Mucosa of rectum (tissue), 2 donors: ENCODE data around the gene DCAF5.

Source experiments
- H3K27ac ChIP-seq, 2 donors: one replicate each; pipeline ENCODE4 v1.7.0; 2013; ENCODE audit warnings: inconsistent platforms in 2 of 2, low read depth in 2 of 2, low read length in 2 of 2
- H3K27me3 ChIP-seq, 2 donors: one replicate each; pipeline ENCODE4 v1.7.0; 2013; ENCODE audit warnings: low read length in 2 of 2; ENCODE audit not compliant: control insufficient read depth in 2 of 2, insufficient read depth in 2 of 2
- H3K36me3 ChIP-seq, 2 donors: one replicate each; pipeline ENCODE4 v1.7.0; 2013; ENCODE audit warnings: low read length in 2 of 2; ENCODE audit not compliant: control insufficient read depth in 2 of 2, insufficient read depth in 2 of 2
- H3K4me1 ChIP-seq, 2 donors: one replicate each; pipeline ENCODE4 v1.7.0; 2013; ENCODE audit warnings: low read length in 2 of 2, mild to moderate bottlenecking in 1 of 2; ENCODE audit not compliant: control insufficient read depth in 2 of 2, insufficient read depth in 2 of 2
- H3K4me3 ChIP-seq, 2 donors: one replicate each; pipeline ENCODE4 v1.7.0; 2013; ENCODE audit warnings: low read length in 2 of 2
- H3K9ac ChIP-seq, 2 donors: one replicate each; pipeline ENCODE4 v1.7.0; 2013; ENCODE audit warnings: low read length in 2 of 2, low read depth in 1 of 2, mild to moderate bottlenecking in 1 of 2
- H3K9me3 ChIP-seq, 2 donors: one replicate each; pipeline ENCODE4 v1.7.0; 2013; ENCODE audit warnings: low read length in 2 of 2; ENCODE audit not compliant: control insufficient read depth in 2 of 2
- donor health status: healthy.
- donor health status: Normal muscosa, but diverticular disease.

The DCAF5 gene

GRCh38 chr14:69013943-69014782 lies 138.8 kb downstream of the DCAF5 start:
- no peaks in the 10 kb centered on the region for H3K36me3 ChIP-seq
- peaks cover 6 to 14% of the 10 kb centered on the region in 2 donors for H3K4me1 ChIP-seq
- no peak overlapping the region for H3K9ac ChIP-seq
- no peaks in the 10 kb centered on the region for H3K27me3 ChIP-seq
- H3K4me3 ChIP-seq = no peak overlapping the region
- H3K27ac ChIP-seq = peak overlapping the region; percentile 16 to 52
- no peaks in the 10 kb centered on the region for H3K9me3 ChIP-seq

GRCh38 chr14:69012256-69012953 lies 140.5 kb downstream of the DCAF5 start:
- Histone ChIP-seq H3K36me3 (no peaks in the 10 kb centered on the region), H3K4me3 (no peak overlapping the region), H3K9me3 (no peaks in the 10 kb centered on the region), H3K27ac (no peak overlapping the region), H3K9ac (no peak overlapping the region), H3K4me1 (peaks cover 6 to 14% of the 10 kb centered on the region in 2 donors), H3K27me3 (no peaks in the 10 kb centered on the region)

- Histone ChIP-seq H3K4me1 (peaks cover 6 to 14% of the 10 kb centered on the region in 2 donors), H3K9me3 (no peaks in the 10 kb centered on the region), H3K27me3 (no peaks in the 10 kb centered on the region), H3K4me3 (no peak overlapping the region), H3K36me3 (no peaks in the 10 kb centered on the region), H3K9ac (no peak overlapping the region), H3K27ac (no peak overlapping the region)
These were observed 142.3 kb downstream of the DCAF5 start for GRCh38 chr14:69010648-69011047.

DNA sequence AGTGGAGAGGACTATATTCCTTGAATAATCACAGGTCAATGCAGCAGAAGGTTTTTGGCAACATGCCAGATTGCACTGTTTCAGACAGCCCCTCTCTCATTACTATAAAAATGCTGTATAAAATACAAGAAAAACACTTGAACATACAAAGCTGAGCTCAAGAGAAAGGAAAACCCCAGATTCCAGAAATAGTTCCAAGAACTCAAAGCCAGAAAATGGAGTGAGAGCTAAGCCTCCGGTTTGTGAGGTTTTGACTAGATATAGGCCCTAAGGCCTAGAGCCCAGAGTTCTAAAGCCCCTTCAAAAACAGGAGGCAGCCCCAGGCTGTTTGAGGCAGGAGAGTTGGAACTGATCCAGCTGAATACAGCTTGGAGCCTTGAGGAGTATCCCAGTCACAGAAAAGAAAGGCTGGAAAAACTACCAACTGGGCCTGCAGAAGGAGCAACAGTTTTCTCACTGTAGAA lies 144.5 kb downstream of the DCAF5 start:
- Histone ChIP-seq H3K9ac (no peak overlapping the region), H3K36me3 (no peaks in the 10 kb centered on the region), H3K4me1 (peaks cover 0 to 2% of the 10 kb centered on the region in 2 donors), H3K27me3 (no peaks in the 10 kb centered on the region), H3K27ac (peak overlapping the region in 1 of 2 donors; percentile 24), H3K4me3 (no peak overlapping the region), H3K9me3 (no peaks in the 10 kb centered on the region)

DNA sequence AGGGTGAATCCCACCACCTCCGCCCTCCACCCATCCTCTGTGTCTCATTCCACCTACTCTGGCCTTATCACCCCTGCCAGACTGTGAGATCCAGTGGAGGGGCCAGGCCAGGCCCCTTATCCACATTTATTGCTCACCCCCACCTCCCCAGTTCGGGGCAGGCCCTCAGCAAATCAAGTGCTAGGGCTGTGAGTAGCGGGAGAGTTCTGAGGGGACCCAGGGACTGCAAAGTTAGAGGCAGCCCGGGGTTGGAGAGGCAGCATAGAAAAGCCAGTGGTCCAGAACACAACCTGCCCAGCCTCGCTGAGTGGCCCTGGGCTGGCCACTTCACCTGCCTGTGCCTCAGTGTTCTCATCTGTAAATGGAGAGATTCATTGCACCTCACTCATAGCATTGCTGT lies 146.6 kb downstream of the DCAF5 start:
- Histone ChIP-seq H3K4me3 (no peak overlapping the region), H3K9me3 (no peaks in the 10 kb centered on the region), H3K27ac (no peak overlapping the region), H3K36me3 (no peaks in the 10 kb centered on the region), H3K9ac (no peak overlapping the region), H3K4me1 (peaks cover 0 to 2% of the 10 kb centered on the region in 2 donors), H3K27me3 (no peaks in the 10 kb centered on the region)

GRCh38 chr14:69005432-69006148 lies 147.3 kb downstream of the DCAF5 start:
- Histone ChIP-seq H3K27ac (no peak overlapping the region), H3K4me1 (peaks cover 0 to 2% of the 10 kb centered on the region in 2 donors), H3K9me3 (no peaks in the 10 kb centered on the region), H3K36me3 (no peaks in the 10 kb centered on the region), H3K4me3 (no peak overlapping the region), H3K9ac (no peak overlapping the region), H3K27me3 (no peaks in the 10 kb centered on the region)

GRCh38 chr14:69004731-69005431 lies 148.0 kb downstream of the DCAF5 start:
- Histone ChIP-seq H3K4me3 (no peak overlapping the region), H3K9ac (no peak overlapping the region)

DNA sequence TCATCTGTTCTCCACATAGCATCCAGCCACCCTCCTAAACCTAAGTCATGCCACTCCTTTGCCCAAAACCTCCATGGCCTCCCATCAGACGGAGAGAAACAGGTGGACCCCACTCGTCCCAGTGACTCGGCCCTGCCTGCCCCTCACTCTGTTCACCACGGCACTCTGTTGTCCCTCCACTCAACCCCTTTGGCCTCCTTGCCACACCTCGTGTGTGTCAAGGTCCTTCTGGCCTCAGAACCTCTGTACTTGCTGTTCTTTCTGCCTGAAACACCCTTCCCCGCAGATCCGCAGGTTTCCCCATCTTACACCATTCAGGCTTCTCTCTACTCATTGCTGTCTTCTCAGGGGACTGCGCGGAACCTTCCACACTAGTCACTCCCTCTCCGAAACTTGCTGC lies 149.3 kb downstream of the DCAF5 start:
- Histone ChIP-seq H3K4me3 (no peak overlapping the region), H3K9ac (no peak overlapping the region), H3K36me3 (no peaks in the 10 kb centered on the region), H3K4me1 (no peaks in the 10 kb centered on the region), H3K27me3 (no peaks in the 10 kb centered on the region), H3K9me3 (no peaks in the 10 kb centered on the region), H3K27ac (no peak overlapping the region)

More at GRCh38 chr14:69004731-69005431, 148.0 kb downstream of the DCAF5 start:
- H3K9me3 ChIP-seq = no peaks in the 10 kb centered on the region
- no peaks in the 10 kb centered on the region for H3K27me3 ChIP-seq
- no peaks in the 10 kb centered on the region for H3K4me1 ChIP-seq
- H3K36me3 ChIP-seq = no peaks in the 10 kb centered on the region
- H3K27ac ChIP-seq = no peak overlapping the region

DNA sequence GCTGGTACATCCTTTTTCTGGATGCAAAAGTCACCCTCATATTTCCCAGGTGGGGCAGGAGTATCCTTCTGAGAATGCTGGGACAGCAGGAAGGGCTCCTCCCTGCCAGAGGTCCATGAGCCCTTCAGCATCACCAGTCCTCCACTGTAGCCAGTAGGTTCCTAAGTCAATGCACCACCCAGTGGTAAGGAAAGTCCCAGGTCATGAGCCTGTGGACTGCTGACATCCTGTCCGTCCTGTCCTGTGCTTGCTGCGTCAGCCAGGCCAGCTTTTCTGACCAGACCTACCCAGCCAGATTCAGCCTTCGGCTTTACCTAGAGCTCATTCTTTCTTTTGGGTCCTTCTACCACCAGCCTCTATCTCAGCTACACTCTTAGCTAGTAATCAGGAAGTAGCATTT lies 150.8 kb downstream of the DCAF5 start:
- H3K27me3 ChIP-seq = no peaks in the 10 kb centered on the region
- no peak overlapping the region for H3K9ac ChIP-seq
- H3K36me3 ChIP-seq = no peaks in the 10 kb centered on the region
- no peaks in the 10 kb centered on the region for H3K9me3 ChIP-seq
- no peak overlapping the region for H3K27ac ChIP-seq
- no peak overlapping the region for H3K4me3 ChIP-seq
- H3K4me1 ChIP-seq = no peaks in the 10 kb centered on the region
